ENCODE measurements around the gene KIF3A. TPM values are rescaled to one million over a fixed set of nuclear protein-coding genes. Genes with fewer than 3 reads are reported as not detected.

Gene KIF3A
- total RNA-seq, 1 donor from 2014 or later = 25.4 TPM

DNA sequence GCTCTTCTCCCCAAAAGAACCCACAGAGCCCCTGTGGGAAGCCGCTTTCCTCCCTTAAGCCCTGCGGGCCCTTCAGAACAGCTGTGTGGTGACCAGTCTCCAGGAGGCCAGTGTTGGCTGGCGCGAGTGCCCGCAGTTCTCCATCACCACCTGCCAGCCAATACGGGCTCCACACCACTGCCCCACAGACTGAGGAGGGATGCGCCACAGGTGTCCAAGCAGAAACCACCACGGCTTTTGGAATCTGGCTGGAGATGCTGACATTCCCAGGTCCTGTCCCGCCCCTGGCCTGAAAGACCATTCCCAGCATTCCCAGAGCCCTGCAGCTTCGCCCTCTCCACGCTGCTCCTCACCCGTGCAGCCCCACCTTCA is 22.7 kb upstream of the KIF3A start:
- no peaks in the 10 kb centered on the region for H3K79me2 ChIP-seq (ENCODE audit: insufficient read depth, low read length)
- no peaks in the 10 kb centered on the region for H3K27me3 Mint-ChIP-seq (ENCODE audit: low read depth, unreplicated experiment)
- no peaks in the 10 kb centered on the region for H3K9me3 ChIP-seq (ENCODE audit: insufficient read depth, low read depth, low read length)
- no peak overlapping the region for H3K27ac ChIP-seq (ENCODE audit: low read depth, low read length)
- no peak overlapping the region for H2AFZ ChIP-seq (ENCODE audit: low read depth, low read length)
- FAIRE-seq = no peak
- H3K4me3 ChIP-seq (ENCODE audit: insufficient read depth, low read depth, low read length) = no peak overlapping the region
- no peak overlapping the region for H3K4me2 ChIP-seq (ENCODE audit: low read length)
- no peaks in the 10 kb centered on the region for H3K4me1 ChIP-seq (ENCODE audit: insufficient read depth, low read length)
- H3K36me3 ChIP-seq (ENCODE audit: insufficient read depth, low read length) = peaks cover 19% of the 10 kb centered on the region
- no peak overlapping the region for H3K4me3 Mint-ChIP-seq (ENCODE audit: unreplicated experiment)
- TF ChIP-seq, protein P1, sequence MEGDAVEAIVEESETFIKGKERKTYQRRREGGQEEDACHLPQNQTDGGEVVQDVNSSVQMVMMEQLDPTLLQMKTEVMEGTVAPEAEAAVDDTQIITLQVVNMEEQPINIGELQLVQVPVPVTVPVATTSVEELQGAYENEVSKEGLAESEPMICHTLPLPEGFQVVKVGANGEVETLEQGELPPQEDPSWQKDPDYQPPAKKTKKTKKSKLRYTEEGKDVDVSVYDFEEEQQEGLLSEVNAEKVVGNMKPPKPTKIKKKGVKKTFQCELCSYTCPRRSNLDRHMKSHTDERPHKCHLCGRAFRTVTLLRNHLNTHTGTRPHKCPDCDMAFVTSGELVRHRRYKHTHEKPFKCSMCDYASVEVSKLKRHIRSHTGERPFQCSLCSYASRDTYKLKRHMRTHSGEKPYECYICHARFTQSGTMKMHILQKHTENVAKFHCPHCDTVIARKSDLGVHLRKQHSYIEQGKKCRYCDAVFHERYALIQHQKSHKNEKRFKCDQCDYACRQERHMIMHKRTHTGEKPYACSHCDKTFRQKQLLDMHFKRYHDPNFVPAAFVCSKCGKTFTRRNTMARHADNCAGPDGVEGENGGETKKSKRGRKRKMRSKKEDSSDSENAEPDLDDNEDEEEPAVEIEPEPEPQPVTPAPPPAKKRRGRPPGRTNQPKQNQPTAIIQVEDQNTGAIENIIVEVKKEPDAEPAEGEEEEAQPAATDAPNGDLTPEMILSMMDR (IDR thresholded peaks at IDR 0.05; ENCODE audit: insufficient read depth, low read depth, low read length) = no peak
- TF ChIP-seq EZH2 (IDR thresholded peaks at IDR 0.05; ENCODE audit: insufficient read depth, low read length) = no peak
- H3K9ac ChIP-seq (ENCODE audit: low read length) = no peak overlapping the region
- DNase-seq (ENCODE audit: low read depth) = no peak
- H3K27ac Mint-ChIP-seq (ENCODE audit: unreplicated experiment) = no peak overlapping the region
- H3K27me3 ChIP-seq (ENCODE audit: insufficient read depth, low read length) = no peaks in the 10 kb centered on the region
- no peaks in the 10 kb centered on the region for H3K9me3 Mint-ChIP-seq (ENCODE audit: unreplicated experiment)
- peaks cover 2% of the 10 kb centered on the region for H3K4me1 Mint-ChIP-seq (ENCODE audit: low read depth, unreplicated experiment)
- H3K36me3 Mint-ChIP-seq (ENCODE audit: low read depth, unreplicated experiment) = peaks cover 45% of the 10 kb centered on the region
- H4K20me1 ChIP-seq (ENCODE audit: insufficient read depth, low read length) = no peaks in the 10 kb centered on the region

DNA sequence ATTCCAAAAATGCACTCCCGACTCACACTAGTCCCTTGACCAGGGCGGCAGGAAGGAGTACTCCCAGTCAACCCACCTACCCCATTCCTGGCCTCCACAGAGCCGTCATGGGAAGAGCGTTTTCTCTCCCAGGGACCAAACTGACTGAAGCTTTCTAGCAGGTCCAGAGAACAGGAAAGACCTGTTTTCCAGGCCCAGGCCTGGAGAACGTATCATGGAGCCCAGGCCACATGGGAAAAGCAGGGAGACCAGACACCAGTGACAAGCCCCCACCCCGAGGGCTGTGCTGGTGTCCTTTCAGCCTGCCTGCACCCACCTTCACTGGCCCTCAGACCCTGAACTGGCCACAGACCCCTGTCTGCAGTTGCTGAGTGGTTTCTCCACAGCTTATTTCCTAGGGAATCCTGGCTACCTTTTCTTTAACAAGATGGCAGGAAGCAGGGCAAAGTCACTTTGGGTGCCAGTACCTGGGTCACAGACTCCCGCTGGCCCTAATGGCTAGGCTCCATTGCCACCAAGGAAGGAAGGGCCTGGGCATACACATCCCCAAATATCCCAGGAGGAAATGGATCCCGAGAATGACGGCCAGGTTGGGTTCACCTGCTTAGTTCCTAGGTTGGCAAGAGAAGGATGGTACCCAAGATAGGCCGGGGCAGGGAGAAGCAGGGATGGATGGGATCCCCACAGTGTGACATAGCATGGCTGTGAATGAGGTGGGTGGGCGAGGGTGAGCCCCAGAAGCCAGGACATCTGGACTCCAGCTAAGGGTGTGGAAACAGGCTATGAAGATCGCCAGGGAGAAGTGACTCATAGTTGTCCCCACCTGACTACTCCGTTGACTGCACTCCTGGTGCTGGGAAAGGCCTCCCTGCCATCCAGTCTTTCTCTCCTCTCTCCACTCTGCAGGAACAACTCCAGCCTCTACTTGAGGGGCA is 22.0 kb upstream of the KIF3A start:
- DNase-seq (ENCODE audit: low read depth) (no peak), FAIRE-seq (no peak)

More for the DNA sequence above, 22.0 kb upstream of the KIF3A start:
- H3K27ac Mint-ChIP-seq (ENCODE audit: unreplicated experiment) = no peak overlapping the region
- no peak overlapping the region for H3K4me3 ChIP-seq (ENCODE audit: insufficient read depth, low read depth, low read length)
- no peaks in the 10 kb centered on the region for H3K9me3 ChIP-seq (ENCODE audit: insufficient read depth, low read depth, low read length)
- H3K4me2 ChIP-seq (ENCODE audit: low read length) = no peak overlapping the region
- no peaks in the 10 kb centered on the region for H3K27me3 Mint-ChIP-seq (ENCODE audit: low read depth, unreplicated experiment)
- peaks cover 14% of the 10 kb centered on the region for H3K36me3 ChIP-seq (ENCODE audit: insufficient read depth, low read length)
- H4K20me1 ChIP-seq (ENCODE audit: insufficient read depth, low read length) = no peaks in the 10 kb centered on the region
- peaks cover 42% of the 10 kb centered on the region for H3K36me3 Mint-ChIP-seq (ENCODE audit: low read depth, unreplicated experiment)
- H3K27me3 ChIP-seq (ENCODE audit: insufficient read depth, low read length) = no peaks in the 10 kb centered on the region
- no peaks in the 10 kb centered on the region for H3K79me2 ChIP-seq (ENCODE audit: insufficient read depth, low read length)
- H3K9ac ChIP-seq (ENCODE audit: low read length) = no peak overlapping the region
- peaks cover 7% of the 10 kb centered on the region for H3K4me1 Mint-ChIP-seq (ENCODE audit: low read depth, unreplicated experiment)
- H2AFZ ChIP-seq (ENCODE audit: low read depth, low read length) = no peak overlapping the region
- no peak for TF ChIP-seq EZH2 (IDR thresholded peaks at IDR 0.05; ENCODE audit: insufficient read depth, low read length)
- TF ChIP-seq, protein P1 (IDR thresholded peaks at IDR 0.05; ENCODE audit: insufficient read depth, low read depth, low read length) = no peak
- H3K4me3 Mint-ChIP-seq (ENCODE audit: unreplicated experiment) = no peak overlapping the region
- no peak overlapping the region for H3K27ac ChIP-seq (ENCODE audit: low read depth, low read length)
- H3K4me1 ChIP-seq (ENCODE audit: insufficient read depth, low read length) = no peaks in the 10 kb centered on the region
- H3K9me3 Mint-ChIP-seq (ENCODE audit: unreplicated experiment) = no peaks in the 10 kb centered on the region

Data from astrocyte (in vitro differentiated cells and primary cell).